Measurements from ENCODE around the gene TULP3.

TULP3 gene

DNA sequence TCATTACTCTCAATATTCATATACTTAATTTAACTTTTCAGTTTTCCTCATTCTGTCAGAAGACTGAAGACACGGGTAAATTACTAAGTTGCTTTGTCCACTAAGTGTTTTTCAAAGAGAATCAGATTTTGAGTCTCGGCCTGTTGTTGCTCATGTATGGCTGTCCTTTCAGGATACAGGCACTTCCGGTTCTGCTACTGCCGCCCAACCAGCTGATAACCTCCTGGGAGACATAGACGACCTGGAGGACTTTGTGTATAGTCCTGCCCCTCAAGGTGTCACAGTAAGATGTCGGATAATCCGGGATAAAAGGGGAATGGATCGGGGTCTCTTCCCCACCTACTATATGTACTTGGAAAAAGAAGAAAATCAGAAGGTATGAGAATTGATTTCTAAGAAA is 40.2 kb downstream of the TULP3 start:
- TF ChIP-seq CTCF (IDR thresholded peaks at IDR 0.05; ENCODE audit: low read depth, low read length), result no peak
- no peak for DNase-seq (ENCODE audit: extremely low read depth, low read depth)

GRCh38 chr12:2933586-2933985 is 42.9 kb downstream of the TULP3 start:
- TF ChIP-seq CTCF (IDR thresholded peaks at IDR 0.05; ENCODE audit: low read depth, low read length), result no peak
- no peak for DNase-seq (ENCODE audit: extremely low read depth, low read depth)

- no peak for TF ChIP-seq CTCF (IDR thresholded peaks at IDR 0.05; ENCODE audit: low read depth, low read length)
Observed at GRCh38 chr12:2934371-2934770, 43.7 kb downstream of the TULP3 start.

GRCh38 chr12:2936301-2936700 is 45.6 kb downstream of the TULP3 start:
- no peak for DNase-seq (ENCODE audit: extremely low read depth, low read depth)
- no peak for TF ChIP-seq CTCF (IDR thresholded peaks at IDR 0.05; ENCODE audit: low read depth, low read length)

More at GRCh38 chr12:2934371-2934770, 43.7 kb downstream of the TULP3 start:
- no peak for DNase-seq (ENCODE audit: extremely low read depth, low read depth)

- TF ChIP-seq CTCF (IDR thresholded peaks at IDR 0.05; ENCODE audit: low read depth, low read length), result no peak
- no peak for DNase-seq (ENCODE audit: extremely low read depth, low read depth)
Observed at GRCh38 chr12:2937500-2937899, 46.8 kb downstream of the TULP3 start.

DNA sequence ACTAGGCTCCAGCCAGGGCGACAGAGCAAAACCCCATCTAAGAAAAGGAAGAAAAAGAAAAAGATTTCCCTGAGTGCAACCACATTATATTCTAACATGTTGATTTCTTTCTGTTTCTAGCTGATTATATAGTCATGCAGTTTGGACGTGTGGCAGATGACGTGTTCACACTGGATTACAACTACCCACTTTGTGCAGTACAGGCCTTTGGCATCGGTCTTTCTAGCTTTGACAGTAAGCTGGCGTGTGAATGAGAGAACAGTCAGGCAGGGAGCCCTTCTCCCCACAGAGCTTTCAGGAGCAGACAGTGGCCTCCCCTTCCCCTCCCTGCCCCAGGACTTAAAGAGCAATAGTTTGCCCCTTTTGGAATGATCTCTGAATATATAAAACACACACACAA is 48.5 kb downstream of the TULP3 start:
- DNase-seq (ENCODE audit: extremely low read depth, low read depth), result no peak
- no peak for TF ChIP-seq CTCF (IDR thresholded peaks at IDR 0.05; ENCODE audit: low read depth, low read length)

DNA sequence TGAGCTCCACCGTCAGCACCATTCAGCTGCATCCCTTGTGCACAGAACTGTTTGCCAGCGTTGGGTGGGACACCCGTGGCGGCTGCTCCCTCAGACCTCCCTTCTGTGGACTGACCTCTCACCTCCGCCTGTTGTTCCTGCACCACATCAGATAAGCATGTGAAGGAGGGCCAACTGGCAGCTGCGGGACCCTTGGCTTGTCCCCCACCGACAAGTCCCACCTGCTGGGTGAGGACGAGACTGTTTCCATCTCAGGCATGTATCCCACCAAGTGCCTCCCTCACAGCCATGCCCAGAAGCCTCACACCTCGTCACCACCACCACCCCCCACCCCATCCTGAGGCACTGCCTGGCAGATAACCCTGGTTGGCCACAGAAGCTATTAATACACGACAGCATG is 49.9 kb downstream of the TULP3 start:
- no peak for DNase-seq (ENCODE audit: extremely low read depth, low read depth)
- TF ChIP-seq CTCF (IDR thresholded peaks at IDR 0.05; ENCODE audit: low read depth, low read length), result no peak
